Adrenal gland (tissue), 12 donors: ENCODE data around the gene CCDC54. TPM values are rescaled to one million over a fixed set of nuclear protein-coding genes. Genes with fewer than 3 reads are reported as not detected.

Experiments
- DNase-seq, 7 donors: peaks; one replicate each; pipeline ENCODE4 v3.0.0-alpha.2; 2019 to 2020
- H3K27ac ChIP-seq, 5 donors: fragments of 200-600 bp; sonication (generic) in 4 of 5; 1 replicate in 3 of 5; 2 replicates in 2 of 5; pipeline versions ENCODE4 v1.5.1 to v1.8.0; 2016 to 2020; ENCODE audit warnings: mild to moderate bottlenecking in 1 of 5
- H3K27me3 ChIP-seq: fragments of 200-600 bp; 2 replicates; pipeline ENCODE4 v1.8.0; 2021
- H3K36me3 ChIP-seq, 2 donors: fragments of 200-600 bp; replicated peaks in 1 of 2; 1 replicate in 1 of 2; 2 replicates in 1 of 2; pipeline versions ENCODE4 v1.5.1 to v1.8.0; 2018 to 2022
- H3K4me1 ChIP-seq, 2 donors: fragments of 200-600 bp; replicated peaks in 1 of 2; 1 replicate in 1 of 2; 2 replicates in 1 of 2; pipeline versions ENCODE4 v1.5.1 to v1.8.0; 2018 to 2021
- H3K4me3 ChIP-seq, 4 donors: fragments of 200-600 bp; sonication (generic) in 3 of 4; one replicate each; pipeline ENCODE4 v1.5.1; 2016 to 2018
- H3K9me3 ChIP-seq, 3 donors: fragments of 200-600 bp; sonication (generic) in 1 of 3; replicated peaks in 1 of 3; 1 replicate in 2 of 3; 2 replicates in 1 of 3; pipeline versions ENCODE4 v1.5.1 to v1.8.0; 2016 to 2021
- CTCF ChIP-seq, 6 experiments: fragments of 450-650 bp in 4 of 6; fragments of 200-600 bp in 2 of 6; sonication (generic) in 1 of 6; IDR thresholded peaks; 1 replicate in 5 of 6; 2 replicates in 1 of 6; pipeline versions ENCODE4 v1.5.1 to v1.8.0; 2016 to 2021; ENCODE audit warnings: antibody characterized with exemption in 6 of 6, mild to moderate bottlenecking in 2 of 6, moderate library complexity in 1 of 6
- POLR2A ChIP-seq, 2 donors: fragments of 450-650 bp; IDR thresholded peaks; one replicate each; pipeline ENCODE4 v1.6.1; 2017; ENCODE audit warnings: antibody characterized with exemption in 2 of 2, mild to moderate bottlenecking in 2 of 2, moderate library complexity in 1 of 2
- WGBS, 4 donors: extraction: QIAGEN DNeasy Blood & Tissue Kit in 2 of 4; methylation state at CpG; one replicate each; pipeline versions ENCODE4 v1.1.5 to v1.1.7; 2013 to 2017; 5-methylcytosine and 5-hydroxymethylcytosine counted together
- intact Hi-C, 2 donors: fragments of 100-400 bp; cut with DNase I; formaldehyde crosslinking; loops; one replicate each; pipeline versions ENCODE4 v1.14.1 to v1.15.0; 2022 to 2023
- polyA plus RNA-seq, 3 donors: library from polyadenylated mRNA; stranded (reverse); fragments of 200-250 nt in 2 of 3; fragments of 350-450 nt in 1 of 3; fragmentation: Illumina TruSeq in 1 of 3; extraction: RNeasy Lipid Tissue Mini Kit (QIAGEN cat#74804) in 1 of 3; gene quantifications; one replicate each; pipeline ENCODE4 v1.2.3, GENCODE V29; 2013 to 2014
- total RNA-seq, 9 donors: library from RNA; depleted of rRNA in 4 of 9; stranded (reverse); fragments of >200 nt in 4 of 9; fragments of 120-200 nt in 1 of 9; fragmentation: NEBNext Ultra II Directional in 1 of 9; extraction: Animal tissue kit (Norgen Biotek cat#: 25700) in 1 of 9; gene quantifications; one replicate each; pipeline versions ENCODE4 v1.1.0 to v1.2.4, GENCODE V29; 2013 to 2023
- donor health status: healthy with polysubstance abuse.
- donor health status: Bipolar disorder and iron deficiency.
- donor health status: DM: yes; HTN: yes; CAD: no.
- donor health status: DM: no; HTN: no; CAD: no.
- donor health status: DM: no; HTN: no; CAD: no.
- donor health status: DM: yes; HTN: yes; CAD: no.

CCDC54 gene
- total and polyA plus RNA-seq, 12 donors = 0.17 TPM; not detected in 11

GRCh38 chr3:107395066-107395465, 17.8 kb downstream of the CCDC54 start:
- TF ChIP-seq CTCF (IDR thresholded peaks at IDR 0.05) (no peak), POLR2A (IDR thresholded peaks at IDR 0.05) (no peak)
- intact Hi-C loops = no loop called here

GRCh38 chr3:107401301-107401700, 24.1 kb downstream of the CCDC54 start:
- H3K36me3 ChIP-seq = no peaks in the 10 kb centered on the region
- H3K9me3 ChIP-seq = peaks cover 0 to 4% (median 0%) of the 10 kb centered on the region in 3 donors
- no peak for TF ChIP-seq CTCF (IDR thresholded peaks at IDR 0.05)
- TF ChIP-seq POLR2A (IDR thresholded peaks at IDR 0.05) = no peak
- no peaks in the 10 kb centered on the region for H3K27me3 ChIP-seq
- H3K4me3 ChIP-seq = no peak overlapping the region
- H3K4me1 ChIP-seq = no peaks in the 10 kb centered on the region
- no peak for DNase-seq
- intact Hi-C loops = no loop called here
- 72 to 88% (median 86%) methylated on average over 1 of the region's 1 CpG for WGBS, 4 donors
- no peak overlapping the region for H3K27ac ChIP-seq

More at GRCh38 chr3:107395066-107395465, 17.8 kb downstream of the CCDC54 start:
- WGBS, 4 donors = 81 to 97% (median 90%) methylated on average over 2 of the region's 2 CpGs
- Histone ChIP-seq H3K4me3 (no peak overlapping the region), H3K27ac (no peak overlapping the region), H3K36me3 (no peaks in the 10 kb centered on the region), H3K9me3 (no peaks in the 10 kb centered on the region), H3K4me1 (no peaks in the 10 kb centered on the region), H3K27me3 (no peaks in the 10 kb centered on the region)
- no peak for DNase-seq

GRCh38 chr3:107402214-107402613, 25.0 kb downstream of the CCDC54 start:
- Histone ChIP-seq H3K27ac (no peak overlapping the region), H3K36me3 (no peaks in the 10 kb centered on the region), H3K27me3 (no peaks in the 10 kb centered on the region), H3K9me3 (peaks cover 0 to 4% (median 0%) of the 10 kb centered on the region in 3 donors), H3K4me3 (no peak overlapping the region), H3K4me1 (no peaks in the 10 kb centered on the region)
- no peak for TF ChIP-seq POLR2A (IDR thresholded peaks at IDR 0.05)
- TF ChIP-seq CTCF (IDR thresholded peaks at IDR 0.05) = no peak
- intact Hi-C loops = no loop called here
- DNase-seq = no peak
- 81 to 100% (median 89%) methylated on average over 3 of the region's 3 CpGs for WGBS, 4 donors

- DNase-seq = no peak
- Histone ChIP-seq H3K27ac (no peak overlapping the region), H3K36me3 (no peaks in the 10 kb centered on the region), H3K4me3 (no peak overlapping the region), H3K9me3 (peaks cover 0 to 4% (median 4%) of the 10 kb centered on the region in 3 donors), H3K27me3 (no peaks in the 10 kb centered on the region), H3K4me1 (no peaks in the 10 kb centered on the region)
- 81 to 86% (median 85%) methylated on average over 3 of the region's 3 CpGs for WGBS, 4 donors
- intact Hi-C loops = no loop called here
- TF ChIP-seq POLR2A (IDR thresholded peaks at IDR 0.05) = no peak
Measured at GRCh38 chr3:107404727-107405469, 27.7 kb downstream of the CCDC54 start.

- intact Hi-C loops = no loop called here
- Histone ChIP-seq H3K4me1 (no peaks in the 10 kb centered on the region), H3K4me3 (no peak overlapping the region), H3K36me3 (no peaks in the 10 kb centered on the region), H3K27me3 (no peaks in the 10 kb centered on the region), H3K27ac (no peak overlapping the region), H3K9me3 (peaks cover 0 to 4% (median 4%) of the 10 kb centered on the region in 3 donors)
- WGBS, 4 donors = 45 to 48% (median 46%) methylated on average over 2 of the region's 2 CpGs
- DNase-seq = no peak
- TF ChIP-seq CTCF (IDR thresholded peaks at IDR 0.05) (no peak), POLR2A (IDR thresholded peaks at IDR 0.05) (no peak)
Measured at GRCh38 chr3:107407355-107407754, 30.1 kb downstream of the CCDC54 start.
